H9 (cell line): ENCODE measurements around the gene CD93. TPM values are rescaled to one million over a fixed set of nuclear protein-coding genes. Genes with fewer than 3 reads are reported as not detected.

Experiments
- DNase-seq: peaks from one replicate; pipeline ENCODE4 v3.0.0-alpha.2; 2017
- H2AFZ ChIP-seq: one replicate; pipeline ENCODE4 v1.6.1; 2013; ENCODE audit warnings: mild to moderate bottlenecking, low read length, control low read depth, moderate library complexity
- H2AK5ac ChIP-seq: 2 replicates; pipeline ENCODE4 v1.6.1; 2013; ENCODE audit warnings: low read length, control low read depth, mixed read lengths; ENCODE audit not compliant: insufficient read length
- H2BK120ac ChIP-seq: one replicate; pipeline ENCODE4 v1.6.1; 2013; ENCODE audit warnings: low read depth, mild to moderate bottlenecking, low read length, control low read depth, inconsistent platforms; ENCODE audit not compliant: poor library complexity, severe bottlenecking
- H2BK12ac ChIP-seq: 2 replicates; pipeline ENCODE4 v1.6.1; 2013; ENCODE audit warnings: low read length, control low read depth, mixed read lengths, low read depth; ENCODE audit not compliant: insufficient read length
- H2BK15ac ChIP-seq: 2 replicates; pipeline ENCODE4 v1.6.1; 2013; ENCODE audit warnings: low read depth, low read length, control low read depth
- H2BK20ac ChIP-seq: one replicate; pipeline ENCODE4 v1.6.1; 2013; ENCODE audit warnings: low read depth, mild to moderate bottlenecking, low read length, control low read depth, inconsistent platforms; ENCODE audit not compliant: poor library complexity, severe bottlenecking
- H2BK5ac ChIP-seq: 2 replicates; pipeline ENCODE4 v1.6.1; 2013; ENCODE audit warnings: low read length, control low read depth, mixed read lengths; ENCODE audit not compliant: insufficient read length
- H3K14ac ChIP-seq: 2 replicates; pipeline ENCODE4 v1.6.1; 2013; ENCODE audit warnings: low read length, control low read depth; ENCODE audit not compliant: insufficient read depth
- H3K18ac ChIP-seq: 2 replicates; pipeline ENCODE4 v1.6.1; 2013; ENCODE audit warnings: low read depth, mild to moderate bottlenecking, mixed read lengths, low read length, control low read depth; ENCODE audit not compliant: insufficient read length
- H3K23ac ChIP-seq: 2 replicates; pipeline ENCODE4 v1.6.1; 2013; ENCODE audit warnings: low read length, control low read depth, mixed read lengths, low read depth; ENCODE audit not compliant: insufficient read length
- H3K23me2 ChIP-seq: 2 replicates; pipeline ENCODE4 v1.6.1; 2013; ENCODE audit warnings: low read depth, mild to moderate bottlenecking, mixed read lengths, low read length, control low read depth; ENCODE audit not compliant: insufficient read length, poor library complexity, severe bottlenecking
- H3K27ac ChIP-seq: 2 replicates; pipeline ENCODE4 v1.5.1; 2013; ENCODE audit warnings: low read length, control low read depth, mixed read lengths, low read depth; ENCODE audit not compliant: insufficient read length
- H3K27me3 ChIP-seq: 2 replicates; pipeline ENCODE4 v1.6.1; 2013; ENCODE audit warnings: low read length, control low read depth, inconsistent platforms; ENCODE audit not compliant: insufficient read depth
- H3K4ac ChIP-seq: 2 replicates; pipeline ENCODE4 v1.6.1; 2013; ENCODE audit warnings: low read depth, mild to moderate bottlenecking, control low read depth, inconsistent platforms, low read length, moderate library complexity
- H3K4me1 ChIP-seq: 2 replicates; pipeline ENCODE4 v1.6.1; 2013; ENCODE audit warnings: low read length, control low read depth, inconsistent platforms; ENCODE audit not compliant: insufficient read depth
- H3K4me2 ChIP-seq: 2 replicates; pipeline ENCODE4 v1.6.1; 2013; ENCODE audit warnings: low read length, control low read depth, mixed read lengths; ENCODE audit not compliant: insufficient read length, insufficient read depth
- H3K56ac ChIP-seq: 2 replicates; pipeline ENCODE4 v1.6.1; 2013; ENCODE audit warnings: low read depth, mild to moderate bottlenecking, mixed read lengths, low read length, control low read depth; ENCODE audit not compliant: insufficient read length
- H3K79me1 ChIP-seq: 2 replicates; pipeline ENCODE4 v1.6.1; 2013; ENCODE audit warnings: low read depth, mild to moderate bottlenecking, moderate library complexity, low read length, control low read depth, inconsistent platforms; ENCODE audit not compliant: insufficient read depth, poor library complexity, severe bottlenecking
- H3K79me2 ChIP-seq: 2 replicates; pipeline ENCODE4 v1.6.1; 2013; ENCODE audit warnings: low read length, control low read depth, inconsistent platforms; ENCODE audit not compliant: insufficient read depth
- H3K9ac ChIP-seq: 2 replicates; pipeline ENCODE4 v1.6.1; 2013; ENCODE audit warnings: low read length, control low read depth, mixed read lengths; ENCODE audit not compliant: insufficient read length; ENCODE audit errors: extremely low read depth
- H3K9me3 ChIP-seq: one replicate; pipeline ENCODE4 v1.6.1; 2013; ENCODE audit warnings: low read depth, low read length, inconsistent platforms; ENCODE audit not compliant: control insufficient read depth
- H3T11ph ChIP-seq: one replicate; pipeline ENCODE4 v1.6.1; 2013; ENCODE audit warnings: mild to moderate bottlenecking, low read length, control low read depth, inconsistent platforms
- H4K20me1 ChIP-seq: one replicate; pipeline ENCODE4 v1.6.1; 2013; ENCODE audit not compliant: control insufficient read depth, insufficient read length, insufficient read depth
- H4K5ac ChIP-seq: 2 replicates; pipeline ENCODE4 v1.6.1; 2013; ENCODE audit warnings: low read depth, mild to moderate bottlenecking, mixed read lengths, low read length, control low read depth; ENCODE audit not compliant: insufficient read length
- H4K8ac ChIP-seq: replicated peaks from 2 replicates; pipeline ENCODE4 v1.6.1; 2013; ENCODE audit warnings: low read length, control low read depth, mixed read lengths, low read depth; ENCODE audit not compliant: insufficient read length
- H4K91ac ChIP-seq: 2 replicates; pipeline ENCODE4 v1.6.1; 2013; ENCODE audit warnings: low read depth, mild to moderate bottlenecking, moderate library complexity, mixed read lengths, low read length, control low read depth; ENCODE audit not compliant: insufficient read length
- H3K27ac Mint-ChIP-seq, 3 experiments: 2 replicates in 2 of 3; 3 replicates in 1 of 3; pipeline ENCODE4 v1.8.0; 2020 to 2021; ENCODE audit warnings: mixed read lengths in 3 of 3, mild to moderate bottlenecking in 1 of 3, moderate library complexity in 1 of 3
- H3K27me3 Mint-ChIP-seq: 2 replicates; pipeline ENCODE4 v1.8.0; 2021; ENCODE audit warnings: low read depth, mild to moderate bottlenecking, moderate library complexity, mixed read lengths
- H3K36me3 Mint-ChIP-seq, 3 experiments: 2 replicates in 2 of 3; 3 replicates in 1 of 3; pipeline ENCODE4 v1.8.0; 2020 to 2021; ENCODE audit warnings: low read depth in 3 of 3, mixed read lengths in 3 of 3; ENCODE audit not compliant: insufficient read depth in 1 of 3
- H3K4me1 Mint-ChIP-seq, 2 experiments: 2 replicates each; pipeline ENCODE4 v1.8.0; 2020; ENCODE audit warnings: mixed read lengths in 2 of 2
- H3K4me3 Mint-ChIP-seq, 2 experiments: 2 replicates in 1 of 2; 3 replicates in 1 of 2; pipeline ENCODE4 v1.8.0; 2020 to 2021; ENCODE audit warnings: mild to moderate bottlenecking in 2 of 2, mixed read lengths in 2 of 2, moderate library complexity in 1 of 2
- H3K9me3 Mint-ChIP-seq, 2 experiments: 2 replicates in 1 of 2; 3 replicates in 1 of 2; pipeline ENCODE4 v1.8.0; 2020; ENCODE audit warnings: mild to moderate bottlenecking in 2 of 2, mixed read lengths in 2 of 2, moderate library complexity in 1 of 2
- WGBS: extraction: QIAGEN DNeasy Blood & Tissue Kit; methylation state at CpG from one replicate; pipeline ENCODE4 v1.1.7; 2013; ENCODE audit warnings: missing lambda C conversion rate, low lambda C conversion rate, mixed read lengths; ENCODE audit not compliant: insufficient read length; ENCODE audit errors: extremely low coverage; 5-methylcytosine and 5-hydroxymethylcytosine counted together
- total RNA-seq: library from RNA; stranded (reverse); gene quantifications from 2 replicates; pipeline ENCODE4 v1.2.1, GENCODE V29; 2021
- TF ChIP-seq, protein P1 (sequence below): fragments of 200-600 bp; sonication (generic); conservative IDR thresholded peaks from 3 replicates; pipeline ENCODE4 v1.8.0; 2021; ENCODE audit warnings: antibody characterized with exemption, mild to moderate bottlenecking

The CD93 gene
- total RNA-seq, 1 experiment from 2014 or later: not detected

DNA sequence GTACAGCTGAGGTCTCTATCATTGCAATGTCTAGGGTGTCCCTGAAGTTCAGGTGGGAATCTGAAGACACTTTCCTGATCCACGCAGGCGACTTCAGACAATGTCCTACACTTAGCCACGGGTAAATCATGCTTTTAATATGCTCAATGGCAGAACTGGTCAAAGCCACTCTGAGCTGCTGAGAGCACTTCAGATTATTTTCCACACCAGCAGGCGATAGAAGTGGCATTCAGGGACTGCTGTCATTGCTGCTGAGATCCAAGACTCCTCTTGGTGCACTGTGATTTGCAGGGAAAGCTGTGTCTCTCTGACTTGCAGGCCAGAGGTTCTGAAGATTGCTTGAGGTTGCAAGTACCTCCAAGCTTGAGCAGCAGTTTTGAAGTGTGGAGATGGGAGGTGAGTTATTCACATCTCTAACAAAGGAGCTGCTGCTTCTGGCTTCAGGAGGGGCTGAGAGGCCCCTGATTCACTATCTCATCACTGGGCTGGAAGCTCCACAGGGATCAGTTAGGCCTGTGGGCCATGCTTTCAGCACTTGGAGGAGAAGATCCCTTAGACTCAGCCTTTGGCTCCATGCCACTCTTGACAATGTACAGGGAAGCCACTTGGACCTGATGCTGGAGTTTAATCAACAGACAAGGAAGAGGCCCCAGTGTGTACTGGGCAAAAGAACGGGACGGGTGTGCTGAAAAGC is 53.9 kb downstream of the CD93 start:
- no peak for DNase-seq
- Histone ChIP-seq H2BK120ac (no peak overlapping the region), H2BK12ac (no peak overlapping the region), H2BK5ac (no peak overlapping the region), H3K56ac (no peak overlapping the region), H3K23me2 (no peaks in the 10 kb centered on the region), H2BK15ac (no peak overlapping the region), H4K5ac (no peak overlapping the region), H4K91ac (no peak overlapping the region), H2AFZ (no peak overlapping the region), H3K4ac (no peak overlapping the region), H4K20me1 (no peaks in the 10 kb centered on the region), H4K8ac (no peak overlapping the region), H2BK20ac (no peak overlapping the region), H3K79me2 (no peaks in the 10 kb centered on the region), H3K27ac (no peak overlapping the region), H3K79me1 (no peaks in the 10 kb centered on the region), H3T11ph (no peak overlapping the region), H3K18ac (no peak overlapping the region), H3K23ac (no peak overlapping the region), H3K9ac (no peak overlapping the region), H2AK5ac (no peak overlapping the region), H3K14ac (no peak overlapping the region), H3K27me3 (peaks cover 21% of the 10 kb centered on the region; the same call in 1 of the 2 replicates), H3K4me2 (no peak overlapping the region), H3K4me1 (no peaks in the 10 kb centered on the region), H3K9me3 (no peaks in the 10 kb centered on the region)
- H3K27me3 Mint-ChIP-seq: peaks cover 68% of the 10 kb centered on the region
- peaks cover 0 to 2% (median 0%) of the 10 kb centered on the region in 3 experiments; a peak in 1 of 7 replicates for H3K36me3 Mint-ChIP-seq
- no CpG with 5 or more reads among the region's 6 CpGs for WGBS
- no peaks in the 10 kb centered on the region for H3K9me3 Mint-ChIP-seq
- TF ChIP-seq, protein P1, sequence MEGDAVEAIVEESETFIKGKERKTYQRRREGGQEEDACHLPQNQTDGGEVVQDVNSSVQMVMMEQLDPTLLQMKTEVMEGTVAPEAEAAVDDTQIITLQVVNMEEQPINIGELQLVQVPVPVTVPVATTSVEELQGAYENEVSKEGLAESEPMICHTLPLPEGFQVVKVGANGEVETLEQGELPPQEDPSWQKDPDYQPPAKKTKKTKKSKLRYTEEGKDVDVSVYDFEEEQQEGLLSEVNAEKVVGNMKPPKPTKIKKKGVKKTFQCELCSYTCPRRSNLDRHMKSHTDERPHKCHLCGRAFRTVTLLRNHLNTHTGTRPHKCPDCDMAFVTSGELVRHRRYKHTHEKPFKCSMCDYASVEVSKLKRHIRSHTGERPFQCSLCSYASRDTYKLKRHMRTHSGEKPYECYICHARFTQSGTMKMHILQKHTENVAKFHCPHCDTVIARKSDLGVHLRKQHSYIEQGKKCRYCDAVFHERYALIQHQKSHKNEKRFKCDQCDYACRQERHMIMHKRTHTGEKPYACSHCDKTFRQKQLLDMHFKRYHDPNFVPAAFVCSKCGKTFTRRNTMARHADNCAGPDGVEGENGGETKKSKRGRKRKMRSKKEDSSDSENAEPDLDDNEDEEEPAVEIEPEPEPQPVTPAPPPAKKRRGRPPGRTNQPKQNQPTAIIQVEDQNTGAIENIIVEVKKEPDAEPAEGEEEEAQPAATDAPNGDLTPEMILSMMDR: no peak
- 0 out of 4 replicates have a peak, but pooled peaks cover 2 to 3% of the 10 kb centered on the region in 2 experiments for H3K4me1 Mint-ChIP-seq
- no peak overlapping the region for H3K4me3 Mint-ChIP-seq
- no peak overlapping the region for H3K27ac Mint-ChIP-seq
